HG02840 (cell line): Measurements from ENCODE around the gene GUCD1.
A peak's percentile ranks its signal among the peaks of the same experiment; 100 is the strongest.
"Not testable (repeated sequence)": the region's sequence is repeated elsewhere in the genome, so short reads cannot be mapped to it uniquely, and the experiment has no call there.

ENCODE experiments used
- ATAC-seq: cut with Tn5 transposase; IDR thresholded peaks from one replicate; pipeline ENCODE4 v1.9.1; 2021; ENCODE audit warnings: mild to moderate bottlenecking, moderate library complexity, moderate number of reproducible peaks; ENCODE audit not compliant: unreplicated experiment, low FRiP score

Gene GUCD1

DNA sequence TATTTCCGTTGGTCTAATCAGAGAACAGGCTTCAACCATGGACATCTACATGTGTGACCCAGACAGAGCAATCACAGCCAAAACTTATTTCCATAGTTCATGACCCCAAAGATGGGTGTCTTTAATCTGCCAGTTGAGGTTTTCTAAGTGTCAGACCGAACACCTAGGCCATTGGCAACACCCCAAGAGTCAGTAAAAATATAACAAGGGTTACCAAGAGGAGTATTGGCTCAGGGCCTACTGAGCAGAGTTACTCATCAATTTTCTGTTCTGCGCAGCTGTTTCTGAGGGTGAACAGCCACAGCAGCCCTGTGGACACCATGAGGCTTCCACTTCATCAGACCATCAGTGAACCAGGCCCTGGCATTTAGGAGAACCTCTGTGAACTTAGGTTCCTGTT, 18.8 kb downstream of the GUCD1 start:
- ATAC-seq, result no peak

- ATAC-seq, result no peak
These were observed 19.6 kb downstream of the GUCD1 start for GRCh38 chr22:24535348-24535747.

DNA sequence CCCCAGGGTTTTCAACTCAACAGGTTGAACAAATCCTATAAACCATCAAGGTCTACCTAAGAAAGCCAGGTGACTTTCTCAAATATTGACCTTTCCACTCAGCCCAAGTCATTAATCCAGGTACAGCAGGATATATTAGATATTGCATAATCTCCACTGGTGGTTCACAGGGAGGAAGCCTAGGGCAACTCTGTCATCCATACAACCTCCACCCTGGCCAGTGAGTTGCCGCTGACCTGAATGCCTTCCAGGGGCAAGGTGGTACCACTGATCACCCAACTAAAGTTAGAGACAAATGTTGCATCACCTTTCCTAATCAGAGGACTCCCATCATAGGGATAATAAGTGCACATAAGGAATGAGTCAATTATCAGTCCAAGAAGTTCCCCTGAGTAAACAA, 22.9 kb downstream of the GUCD1 start:
- no peak for ATAC-seq

GRCh38 chr22:24530968-24531367, 24.0 kb downstream of the GUCD1 start:
- ATAC-seq, result not testable (repeated sequence)

GRCh38 chr22:24529898-24530297, 25.0 kb downstream of the GUCD1 start:
- ATAC-seq, result no peak

DNA sequence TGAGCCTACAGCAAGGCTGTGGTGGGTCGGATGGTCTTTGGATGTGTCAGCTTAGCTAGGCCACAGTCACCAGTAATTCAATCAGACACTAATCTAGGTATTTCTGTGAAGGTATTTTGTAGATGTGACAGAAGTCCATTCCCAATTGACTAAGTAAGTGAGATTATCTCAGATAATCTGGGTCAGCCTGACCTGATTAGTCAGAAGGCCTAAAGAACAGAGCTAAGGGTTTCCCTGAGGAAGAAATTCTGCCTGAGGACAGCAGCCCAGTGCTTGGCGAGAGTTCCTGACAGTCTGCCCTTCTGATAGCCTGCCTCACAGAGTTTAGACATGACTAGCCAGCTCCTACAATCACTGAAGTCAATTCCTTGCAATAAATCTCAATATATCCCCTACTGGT, 28.7 kb downstream of the GUCD1 start:
- no peak for ATAC-seq

DNA sequence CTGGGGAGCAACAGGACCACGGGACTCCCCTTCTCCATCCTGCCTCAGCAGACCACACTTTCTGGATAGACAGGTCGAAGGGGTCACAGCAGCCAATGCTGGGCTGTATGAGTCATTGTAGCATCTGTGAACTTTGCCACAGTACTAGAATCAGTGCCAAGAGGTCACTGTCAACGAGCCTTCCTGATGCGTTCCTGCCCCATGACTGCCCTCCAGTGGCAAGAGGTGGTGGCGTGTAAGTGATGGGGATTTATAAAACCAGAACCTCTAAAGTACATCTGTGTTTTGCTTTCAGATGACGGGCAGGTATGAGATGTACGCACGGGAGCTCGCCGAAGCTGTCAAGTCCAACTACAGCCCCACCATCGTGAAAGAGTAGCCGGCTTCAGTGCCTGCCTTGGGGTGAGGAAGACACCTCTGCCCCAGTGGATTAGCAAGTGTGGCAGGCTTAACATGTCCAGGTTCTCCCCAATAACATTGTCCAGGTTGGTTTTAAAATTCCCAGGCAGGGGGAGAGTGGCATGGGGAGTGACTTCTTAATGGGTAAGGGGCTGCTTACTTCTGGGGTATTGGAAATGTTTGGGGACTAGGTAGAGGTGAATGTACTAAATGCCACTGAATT, 29.4 kb downstream of the GUCD1 start:
- peak; percentile 48 for ATAC-seq

DNA sequence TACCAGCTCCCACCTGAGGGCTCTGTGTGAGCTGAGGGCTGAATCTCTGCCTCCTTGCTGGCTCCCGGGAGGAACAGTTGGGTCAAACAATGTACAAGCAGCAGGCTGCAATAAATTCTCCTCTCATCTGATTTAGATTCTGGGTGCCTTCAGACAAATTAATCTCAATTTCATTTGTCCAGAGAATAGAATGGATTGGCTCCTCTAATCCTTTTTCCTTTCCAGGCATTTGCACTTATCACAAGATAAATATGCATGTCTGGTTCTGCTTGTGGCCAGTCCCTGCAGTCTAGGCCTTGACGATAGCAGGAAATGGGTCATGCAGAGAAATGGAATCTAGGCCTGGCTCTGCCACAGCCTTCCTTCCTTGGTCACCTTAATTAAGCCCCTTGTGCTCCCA, 31.1 kb downstream of the GUCD1 start:
- ATAC-seq, result no peak

DNA sequence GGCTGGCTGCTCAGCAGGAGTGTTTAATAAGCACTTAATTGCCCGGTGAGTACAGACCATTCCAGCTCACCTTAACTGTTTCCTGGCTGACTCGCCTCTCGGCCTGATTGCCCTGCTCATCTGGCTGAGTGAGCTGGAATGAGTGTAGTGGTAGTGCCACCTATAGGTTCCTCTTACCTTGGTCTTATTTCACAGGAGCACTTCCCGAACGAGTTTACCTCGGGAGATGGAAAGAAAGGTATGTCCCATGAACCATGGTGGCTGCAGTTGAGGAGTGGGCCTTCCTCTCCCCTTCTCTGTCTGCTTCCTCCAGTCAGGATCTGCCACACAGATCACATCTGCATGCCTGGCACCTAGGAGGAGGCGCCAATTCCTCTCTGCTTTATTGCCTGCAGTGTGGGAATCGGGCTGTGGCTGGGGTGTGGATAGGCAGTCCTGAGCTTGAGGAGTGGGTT, 33.1 kb downstream of the GUCD1 start:
- ATAC-seq, result no peak

DNA sequence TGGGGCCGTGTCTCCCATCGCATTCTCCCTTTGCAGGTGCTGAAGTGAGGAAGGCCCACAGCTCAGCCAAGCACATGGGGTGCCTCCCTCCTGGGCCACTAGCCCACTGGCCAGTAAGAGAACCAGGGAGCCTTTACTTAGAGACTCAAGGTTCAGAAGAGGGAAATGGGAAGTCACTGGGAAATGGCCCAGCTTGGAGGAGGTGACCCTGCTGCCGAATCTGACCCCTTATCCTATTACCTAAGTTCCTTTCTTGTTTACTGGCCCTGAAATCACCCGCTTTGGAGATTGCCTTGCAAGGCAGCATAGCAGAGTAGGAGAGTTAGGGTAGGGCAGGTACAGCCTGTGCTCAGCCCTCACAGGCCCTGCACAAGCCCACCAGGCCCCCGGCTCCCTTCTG, 35.4 kb downstream of the GUCD1 start:
- ATAC-seq, result no peak

DNA sequence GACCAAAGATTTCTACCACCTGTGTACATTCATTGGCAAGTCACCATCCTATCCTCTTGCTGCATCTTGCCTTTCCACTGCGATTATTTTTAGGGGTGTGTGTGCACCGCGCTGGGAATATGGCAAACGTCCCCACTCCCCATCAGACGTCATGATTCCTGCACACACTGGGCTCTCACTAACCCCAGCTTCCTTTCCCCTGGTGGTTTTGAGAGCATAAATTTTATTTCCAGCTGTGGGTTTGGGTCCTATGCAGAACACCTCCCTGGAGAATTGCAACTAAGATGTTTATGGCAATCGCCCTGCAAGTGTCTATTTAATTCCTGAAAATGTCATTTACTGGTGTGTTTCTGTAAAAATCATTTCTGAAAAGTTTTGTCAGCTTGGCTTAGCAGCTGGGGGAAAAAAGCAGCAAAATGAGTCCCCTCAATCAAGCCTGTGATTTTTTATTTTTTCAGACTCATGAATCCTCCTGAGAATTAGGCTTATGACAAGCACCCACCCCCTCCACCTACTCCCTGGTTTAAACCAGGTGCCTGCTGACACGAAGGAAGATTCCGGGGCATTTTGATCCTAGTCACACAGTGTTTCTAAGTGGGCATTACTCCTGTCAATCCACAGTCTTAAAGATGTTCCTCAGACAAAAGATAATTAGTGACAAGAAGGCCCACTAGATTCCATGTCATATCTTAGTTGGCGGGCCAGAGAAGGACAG, 36.0 kb downstream of the GUCD1 start:
- ATAC-seq, result no peak

GRCh38 chr22:24518228-24518627, 36.7 kb downstream of the GUCD1 start:
- no peak for ATAC-seq

DNA sequence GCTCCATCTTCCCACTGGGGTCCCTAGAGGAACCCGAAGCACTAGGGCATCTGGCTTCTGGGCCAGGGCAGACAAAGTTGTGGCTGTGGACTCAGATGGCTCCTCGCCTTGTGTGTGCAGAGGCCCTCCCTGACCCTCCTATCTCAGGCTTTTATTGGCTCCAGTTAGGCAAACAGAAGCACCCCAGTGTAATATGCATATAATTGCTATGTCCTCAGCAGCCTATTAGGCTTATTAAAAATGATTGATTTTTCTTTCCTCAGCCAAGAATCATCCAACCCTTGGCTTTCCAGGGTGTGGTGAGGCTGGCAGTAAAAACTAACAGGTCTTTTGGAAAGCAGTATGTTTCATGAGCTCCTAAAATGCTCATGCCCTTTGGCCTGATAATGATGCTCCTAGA, 37.5 kb downstream of the GUCD1 start:
- ATAC-seq, result no peak

DNA sequence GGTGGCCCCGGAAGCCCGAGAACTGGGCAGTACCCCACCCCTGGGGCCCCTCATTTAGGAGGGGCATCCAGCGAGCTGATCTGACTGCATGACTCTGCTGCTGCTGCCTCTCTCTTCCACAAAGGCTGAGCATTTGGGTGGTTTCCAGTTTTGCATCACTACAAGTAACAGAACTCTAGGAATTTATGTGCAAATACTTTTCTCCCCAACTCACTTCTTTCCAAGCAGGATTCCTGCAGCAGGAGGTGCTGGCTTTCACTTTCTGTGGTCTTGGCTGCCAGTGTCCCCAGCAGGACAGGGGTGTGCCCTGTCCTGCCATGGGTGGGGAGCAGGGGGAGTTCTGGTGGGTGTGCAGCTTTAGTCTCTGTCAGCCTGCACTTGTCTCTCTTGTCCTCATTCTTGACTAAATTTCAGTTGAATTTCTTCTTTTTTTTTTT, 38.6 kb downstream of the GUCD1 start:
- no peak for ATAC-seq

DNA sequence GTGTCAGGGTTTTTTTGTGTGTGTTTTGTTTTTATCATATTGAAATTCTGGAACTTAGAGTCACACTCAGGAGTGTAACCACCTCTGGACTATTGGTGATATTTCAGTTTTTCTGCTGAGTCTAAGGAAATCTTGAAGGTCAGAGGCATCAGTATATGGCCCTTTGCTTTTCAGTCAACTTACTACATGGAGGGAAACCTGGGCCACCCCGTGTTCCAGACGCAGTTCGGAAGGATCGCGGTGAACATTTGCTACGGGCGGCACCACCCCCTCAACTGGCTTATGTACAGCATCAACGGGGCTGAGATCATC, 40.0 kb downstream of the GUCD1 start:
- no peak for ATAC-seq

GRCh38 chr22:24514241-24515026, 40.5 kb downstream of the GUCD1 start:
- ATAC-seq, result no peak

- no peak for ATAC-seq
These were observed 41.3 kb downstream of the GUCD1 start for GRCh38 chr22:24513378-24514240.

DNA sequence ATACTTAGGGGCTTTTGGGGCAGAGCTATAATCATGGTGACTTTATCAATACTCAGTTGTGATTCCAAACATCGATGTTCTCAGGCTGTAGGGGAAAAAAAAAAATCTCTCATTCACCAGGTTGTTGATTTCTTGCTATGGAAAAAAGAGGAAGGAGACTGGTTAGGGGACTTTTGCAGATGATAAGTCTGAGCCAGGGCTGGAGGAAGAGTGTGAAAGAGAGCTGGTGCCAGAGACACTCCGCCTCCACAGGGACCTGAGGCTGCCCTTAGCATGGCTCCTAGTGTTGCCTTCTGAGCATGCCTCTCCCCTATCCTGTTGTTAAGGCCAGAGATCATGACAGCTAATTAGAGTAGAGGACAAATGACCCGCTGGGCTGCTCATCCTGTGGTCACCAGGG, 42.9 kb downstream of the GUCD1 start:
- ATAC-seq, result no peak

- ATAC-seq, result no peak
These were observed 44.0 kb downstream of the GUCD1 start for GRCh38 chr22:24510637-24511625.

DNA sequence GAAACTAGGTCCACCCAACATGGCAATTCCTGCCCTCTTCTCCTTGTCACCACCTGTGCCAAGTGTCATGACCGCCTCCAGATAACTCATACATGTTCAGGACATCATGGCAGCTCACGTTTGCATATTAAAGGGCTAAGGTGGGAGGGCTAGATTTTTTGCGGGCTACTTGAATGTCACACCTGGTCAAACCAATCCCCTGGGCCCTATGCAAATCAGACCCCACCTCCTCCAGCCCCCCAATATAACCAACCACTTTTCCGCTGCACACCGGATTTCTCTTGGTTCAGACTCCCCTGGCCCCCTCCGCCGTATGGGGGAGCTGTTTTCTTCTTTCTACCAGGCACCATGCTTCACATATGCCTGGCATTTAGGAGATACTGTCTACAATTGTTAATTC, 47.2 kb downstream of the GUCD1 start:
- no peak for ATAC-seq
